SU-DHL-6 (cell line): ENCODE data around the gene SLC30A2.

Experiments
- H2AFZ ChIP-seq: fragments of 200-600 bp; sonication (generic); 2 replicates; pipeline ENCODE4 v1.6.1; 2014; ENCODE audit warnings: low read depth, mild to moderate bottlenecking, moderate library complexity, mixed read lengths, antibody characterized with exemption, low read length; ENCODE audit not compliant: severe bottlenecking
- H3F3A ChIP-seq: fragments of 200-600 bp; shearing (Covaris generic); 2 replicates; pipeline ENCODE4 v1.6.0; 2016; ENCODE audit warnings: antibody characterized with exemption, mild to moderate bottlenecking; ENCODE audit not compliant: insufficient read depth
- H3K27ac ChIP-seq: fragments of 200-600 bp; sonication (generic); 2 replicates; pipeline ENCODE4 v1.5.1; 2016; ENCODE audit warnings: low read depth, mild to moderate bottlenecking, low read length, moderate library complexity, mixed read lengths
- H3K27me3 ChIP-seq: fragments of 200-600 bp; sonication (generic), shearing (Covaris generic); 2 replicates; pipeline ENCODE4 v1.6.0; 2014; ENCODE audit warnings: mild to moderate bottlenecking, low read length
- H3K36me3 ChIP-seq: fragments of 200-600 bp; sonication (generic); 2 replicates; pipeline ENCODE4 v1.6.1; 2014; ENCODE audit warnings: mild to moderate bottlenecking, low read length, mixed read lengths
- H3K4me2 ChIP-seq: fragments of 300-600, 200-600 bp; shearing (Covaris generic), sonication (generic); 2 replicates; pipeline ENCODE4 v1.6.0; 2014; ENCODE audit warnings: low read length, low read depth, mild to moderate bottlenecking; ENCODE audit not compliant: poor library complexity, severe bottlenecking
- H3K4me3 ChIP-seq: fragments of 200-600 bp; sonication (generic); 2 replicates; pipeline ENCODE4 v1.5.1; 2014; ENCODE audit warnings: antibody characterized with exemption, low read length, mild to moderate bottlenecking, mixed read lengths; ENCODE audit not compliant: insufficient read depth, poor library complexity, severe bottlenecking
- H3K79me2 ChIP-seq: fragments of 200-600 bp; sonication (generic); 2 replicates; pipeline ENCODE4 v1.6.1; 2014; ENCODE audit warnings: mild to moderate bottlenecking, low read length, moderate library complexity; ENCODE audit not compliant: insufficient read depth
- H3K9ac ChIP-seq: fragments of 200-600 bp; sonication (generic); 2 replicates; pipeline ENCODE4 v1.7.0; 2014; ENCODE audit warnings: mild to moderate bottlenecking, low read length
- H3K9me2 ChIP-seq: fragments of 200-600 bp; sonication (generic); replicated peaks from 2 replicates; pipeline ENCODE4 v1.6.1; 2014; ENCODE audit warnings: low read length; ENCODE audit not compliant: insufficient read depth
- H3K9me3 ChIP-seq: fragments of 200-600 bp; sonication (generic); 2 replicates; pipeline ENCODE4 v1.6.1; 2014; ENCODE audit warnings: low read length, mixed read lengths; ENCODE audit not compliant: insufficient read depth
- H4K20me1 ChIP-seq: fragments of 200-600 bp; sonication (generic); 2 replicates; pipeline ENCODE4 v1.6.1; 2014; ENCODE audit warnings: low read depth, mild to moderate bottlenecking, antibody characterized with exemption, low read length, moderate library complexity, mixed read lengths
- CTCF ChIP-seq: fragments of 200-600 bp; sonication (generic); IDR thresholded peaks from one replicate; pipeline ENCODE4 v1.5.1; 2017; ENCODE audit warnings: antibody characterized with exemption, mild to moderate bottlenecking, low read length, moderate library complexity; ENCODE audit not compliant: insufficient read depth, poor library complexity, severe bottlenecking
- EZH2phosphoT487 ChIP-seq: fragments of 200-600 bp; sonication (generic), shearing (Covaris generic); conservative IDR thresholded peaks from 2 replicates; pipeline ENCODE4 v1.6.1; 2018; ENCODE audit warnings: mild to moderate bottlenecking, antibody characterized with exemption, low read length, moderate library complexity, mixed read lengths

The SLC30A2 gene

GRCh38 chr1:26029054-26029863 lies 16.7 kb downstream of the SLC30A2 start:
- Histone ChIP-seq H3K4me2 (no peak overlapping the region), H2AFZ (no peak overlapping the region)
- TF ChIP-seq CTCF: no peak
- no peak for TF ChIP-seq EZH2phosphoT487

GRCh38 chr1:26028490-26028980 lies 17.4 kb downstream of the SLC30A2 start:
- H2AFZ ChIP-seq: no peak overlapping the region
- H3F3A ChIP-seq: no peaks in the 10 kb centered on the region
- H3K9me2 ChIP-seq: no peaks in the 10 kb centered on the region
- H4K20me1 ChIP-seq: no peaks in the 10 kb centered on the region
- H3K9me3 ChIP-seq: no peaks in the 10 kb centered on the region
- no peak overlapping the region for H3K27ac ChIP-seq
- no peak overlapping the region for H3K4me3 ChIP-seq
- no peak overlapping the region for H3K9ac ChIP-seq
- no peaks in the 10 kb centered on the region for H3K36me3 ChIP-seq
- no peaks in the 10 kb centered on the region for H3K79me2 ChIP-seq
- no peak overlapping the region for H3K4me2 ChIP-seq
- no peaks in the 10 kb centered on the region for H3K27me3 ChIP-seq
- TF ChIP-seq EZH2phosphoT487 (no peak), CTCF (no peak)

More at GRCh38 chr1:26029054-26029863, 16.7 kb downstream of the SLC30A2 start:
- Histone ChIP-seq H3K4me3 (no peak overlapping the region), H3K9me3 (no peaks in the 10 kb centered on the region), H3K36me3 (no peaks in the 10 kb centered on the region), H3K27me3 (no peaks in the 10 kb centered on the region), H3K79me2 (no peaks in the 10 kb centered on the region), H3K9ac (no peak overlapping the region), H3K27ac (no peak overlapping the region), H3F3A (no peaks in the 10 kb centered on the region), H3K9me2 (no peaks in the 10 kb centered on the region), H4K20me1 (no peaks in the 10 kb centered on the region)

GRCh38 chr1:26027716-26028489 lies 18.0 kb downstream of the SLC30A2 start:
- H3F3A ChIP-seq: no peaks in the 10 kb centered on the region
- H3K27ac ChIP-seq: no peak overlapping the region
- H3K4me3 ChIP-seq: no peak overlapping the region
- no peaks in the 10 kb centered on the region for H3K79me2 ChIP-seq
- TF ChIP-seq CTCF: no peak
- TF ChIP-seq EZH2phosphoT487: no peak
- H3K27me3 ChIP-seq: no peaks in the 10 kb centered on the region
- no peak overlapping the region for H2AFZ ChIP-seq
- no peaks in the 10 kb centered on the region for H4K20me1 ChIP-seq
- no peak overlapping the region for H3K4me2 ChIP-seq
- no peaks in the 10 kb centered on the region for H3K9me3 ChIP-seq
- no peaks in the 10 kb centered on the region for H3K36me3 ChIP-seq
- no peak overlapping the region for H3K9ac ChIP-seq
- no peaks in the 10 kb centered on the region for H3K9me2 ChIP-seq
